Measurements from ENCODE around the gene SLC4A1AP. TPM values are rescaled to one million over a fixed set of nuclear protein-coding genes. Genes with fewer than 3 reads are reported as not detected.

The SLC4A1AP gene
- total RNA-seq, 1 donor = 27.9 TPM

- Histone ChIP-seq H3K36me3 (ENCODE audit: insufficient read depth, low read length) (peaks cover 49% of the 10 kb centered on the region), H3K9me3 (ENCODE audit: low read depth, low read length) (no peaks in the 10 kb centered on the region), H3K4me1 (ENCODE audit: insufficient read depth, low read length) (no peaks in the 10 kb centered on the region), H4K20me1 (ENCODE audit: insufficient read depth, low read length) (no peaks in the 10 kb centered on the region), H3K4me3 (ENCODE audit: insufficient read depth, low read length) (no peak overlapping the region), H3K79me2 (ENCODE audit: insufficient read depth, low read length) (no peaks in the 10 kb centered on the region), H3K27me3 (ENCODE audit: insufficient read depth, low read length) (no peaks in the 10 kb centered on the region), H3K27ac (ENCODE audit: low read depth, low read length) (no peak overlapping the region), H2AFZ (ENCODE audit: low read length) (no peak overlapping the region), H3K4me2 (ENCODE audit: insufficient read depth, low read length) (no peak overlapping the region)
- DNase-seq (ENCODE audit: insufficient read length, low spot score, missing footprints) = no peak
- no peak for TF ChIP-seq CTCF (IDR thresholded peaks at IDR 0.05; ENCODE audit: extremely low read depth, low read depth, low read length)
These were observed 25.7 kb downstream of the SLC4A1AP start for GRCh38 chr2:27689424-27689823.

- Histone ChIP-seq H3K4me1 (ENCODE audit: insufficient read depth, low read length) (no peaks in the 10 kb centered on the region), H3K36me3 (ENCODE audit: insufficient read depth, low read length) (peaks cover 46% of the 10 kb centered on the region), H3K4me2 (ENCODE audit: insufficient read depth, low read length) (no peak overlapping the region), H4K20me1 (ENCODE audit: insufficient read depth, low read length) (no peaks in the 10 kb centered on the region), H3K4me3 (ENCODE audit: insufficient read depth, low read length) (no peak overlapping the region), H3K79me2 (ENCODE audit: insufficient read depth, low read length) (no peaks in the 10 kb centered on the region), H3K9me3 (ENCODE audit: low read depth, low read length) (no peaks in the 10 kb centered on the region), H3K27ac (ENCODE audit: low read depth, low read length) (no peak overlapping the region), H2AFZ (ENCODE audit: low read length) (no peak overlapping the region), H3K27me3 (ENCODE audit: insufficient read depth, low read length) (no peaks in the 10 kb centered on the region)
- no peak for DNase-seq (ENCODE audit: insufficient read length, low spot score, missing footprints)
- TF ChIP-seq CTCF (IDR thresholded peaks at IDR 0.05; ENCODE audit: extremely low read depth, low read depth, low read length) = no peak
These were observed 26.4 kb downstream of the SLC4A1AP start for GRCh38 chr2:27690052-27690451.

- peaks cover 18% of the 10 kb centered on the region for H3K36me3 ChIP-seq (ENCODE audit: insufficient read depth, low read length)
- H4K20me1 ChIP-seq (ENCODE audit: insufficient read depth, low read length) = no peaks in the 10 kb centered on the region
- no peak overlapping the region for H3K4me3 ChIP-seq (ENCODE audit: insufficient read depth, low read length)
- no peaks in the 10 kb centered on the region for H3K79me2 ChIP-seq (ENCODE audit: insufficient read depth, low read length)
- no peak for DNase-seq (ENCODE audit: insufficient read length, low spot score, missing footprints)
- H3K4me2 ChIP-seq (ENCODE audit: insufficient read depth, low read length) = no peak overlapping the region
- H3K9me3 ChIP-seq (ENCODE audit: low read depth, low read length) = no peaks in the 10 kb centered on the region
- H3K27ac ChIP-seq (ENCODE audit: low read depth, low read length) = no peak overlapping the region
- H3K4me1 ChIP-seq (ENCODE audit: insufficient read depth, low read length) = peaks cover 8% of the 10 kb centered on the region
- TF ChIP-seq CTCF (IDR thresholded peaks at IDR 0.05; ENCODE audit: extremely low read depth, low read depth, low read length) = no peak
- H2AFZ ChIP-seq (ENCODE audit: low read length) = no peak overlapping the region
- no peaks in the 10 kb centered on the region for H3K27me3 ChIP-seq (ENCODE audit: insufficient read depth, low read length)
These were observed 34.0 kb downstream of the SLC4A1AP start for GRCh38 chr2:27697660-27698059.

GRCh38 chr2:27701676-27702075, 38.0 kb downstream of the SLC4A1AP start:
- no peak for DNase-seq (ENCODE audit: insufficient read length, low spot score, missing footprints)

More at GRCh38 chr2:27701676-27702075, 38.0 kb downstream of the SLC4A1AP start:
- Histone ChIP-seq H3K4me3 (ENCODE audit: insufficient read depth, low read length) (peak overlapping the region; percentile 6), H3K27me3 (ENCODE audit: insufficient read depth, low read length) (no peaks in the 10 kb centered on the region), H4K20me1 (ENCODE audit: insufficient read depth, low read length) (no peaks in the 10 kb centered on the region), H3K4me2 (ENCODE audit: insufficient read depth, low read length) (peak overlapping the region; percentile 15), H3K9me3 (ENCODE audit: low read depth, low read length) (no peaks in the 10 kb centered on the region), H3K79me2 (ENCODE audit: insufficient read depth, low read length) (no peaks in the 10 kb centered on the region), H2AFZ (ENCODE audit: low read length) (peak overlapping the region; percentile 59), H3K27ac (ENCODE audit: low read depth, low read length) (no peak overlapping the region), H3K36me3 (ENCODE audit: insufficient read depth, low read length) (peaks cover 1% of the 10 kb centered on the region), H3K4me1 (ENCODE audit: insufficient read depth, low read length) (peaks cover 42% of the 10 kb centered on the region)
- no peak for TF ChIP-seq CTCF (IDR thresholded peaks at IDR 0.05; ENCODE audit: extremely low read depth, low read depth, low read length)
